Measurements from ENCODE around the gene CENPVL1. TPM values are rescaled to one million over a fixed set of nuclear protein-coding genes. Genes with fewer than 3 reads are reported as not detected.
"Not testable (repeated sequence)": the region's sequence is repeated elsewhere in the genome, so short reads cannot be mapped to it uniquely, and the experiment has no call there.

CENPVL1 gene
- polyA plus RNA-seq (2012; ENCODE audit: insufficient read depth, insufficient read length, low read depth): not detected

DNA sequence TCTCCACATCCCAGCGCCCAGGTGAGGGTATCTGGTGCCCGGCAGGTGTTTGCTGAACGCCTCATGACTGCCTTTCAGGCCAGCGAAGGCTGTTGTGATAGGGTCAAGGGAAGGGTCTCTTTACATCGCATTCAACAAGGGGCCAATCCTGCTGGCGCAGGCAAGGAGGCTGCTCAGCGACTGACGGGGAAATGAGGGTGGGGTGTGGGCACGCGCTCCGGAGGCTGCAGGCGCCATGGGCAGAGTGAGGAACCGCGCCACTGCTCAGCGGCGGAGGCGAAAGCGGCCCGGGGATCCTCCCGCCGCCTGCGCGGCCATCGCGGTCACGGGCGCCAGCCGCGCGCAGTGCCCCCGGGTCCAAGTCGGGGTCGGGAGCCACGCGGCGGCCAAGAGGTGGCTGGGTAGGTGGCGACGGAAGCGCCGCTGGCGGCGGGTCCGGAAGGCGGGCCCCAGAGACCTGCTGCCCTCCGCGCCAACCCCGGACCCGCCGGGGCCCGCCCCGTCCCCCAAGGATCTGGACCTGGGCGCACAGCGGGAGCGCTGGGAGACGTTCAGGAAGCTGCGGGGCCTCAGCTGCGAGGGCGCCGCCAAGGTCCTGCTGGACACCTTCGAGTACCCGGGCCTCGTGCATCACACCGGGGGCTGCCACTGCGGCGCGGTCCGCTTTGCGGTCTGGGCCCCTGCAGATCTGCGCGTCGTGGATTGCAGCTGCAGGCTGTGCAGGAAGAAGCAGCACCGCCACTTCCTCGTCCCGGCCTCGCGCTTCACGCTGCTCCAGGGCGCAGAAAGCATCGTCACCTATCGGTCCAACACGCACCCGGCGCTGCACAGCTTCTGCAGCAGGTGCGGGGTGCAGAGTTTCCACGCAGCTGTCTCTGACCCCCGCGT lies at the start of gene CENPVL1:
TSS of gene CENPVL1 (plus strand) at position 236 of the 888 bp plus-strand sequence. CDS start at position 236, 0 bp downstream.
- not testable (repeated sequence) for H3K27me3 ChIP-seq; H3K4me3 ChIP-seq (ENCODE audit: low read depth, low read length); H3K9me3 ChIP-seq; DNase-seq; H3K36me3 ChIP-seq; H3K4me1 ChIP-seq

- DNase-seq: no peak
- no peak for TF ChIP-seq CTCF (IDR thresholded peaks at IDR 0.05; ENCODE audit: low read depth, low read length)
- no peak overlapping the region for H3K4me3 ChIP-seq (ENCODE audit: low read depth, low read length)
- no peaks in the 10 kb centered on the region for H3K36me3 ChIP-seq
- no peaks in the 10 kb centered on the region for H3K27me3 ChIP-seq
- no peaks in the 10 kb centered on the region for H3K9me3 ChIP-seq
- no peaks in the 10 kb centered on the region for H3K4me1 ChIP-seq
Measured at GRCh38 chrX:51665981-51666380, 44.3 kb upstream of the CENPVL1 start.

- H3K36me3 ChIP-seq; H3K4me1 ChIP-seq; H3K9me3 ChIP-seq; H3K27me3 ChIP-seq; DNase-seq; H3K4me3 ChIP-seq (ENCODE audit: low read depth, low read length): not testable (repeated sequence)
Measured at GRCh38 chrX:51679689-51680433, 30.5 kb upstream of the CENPVL1 start.

DNA sequence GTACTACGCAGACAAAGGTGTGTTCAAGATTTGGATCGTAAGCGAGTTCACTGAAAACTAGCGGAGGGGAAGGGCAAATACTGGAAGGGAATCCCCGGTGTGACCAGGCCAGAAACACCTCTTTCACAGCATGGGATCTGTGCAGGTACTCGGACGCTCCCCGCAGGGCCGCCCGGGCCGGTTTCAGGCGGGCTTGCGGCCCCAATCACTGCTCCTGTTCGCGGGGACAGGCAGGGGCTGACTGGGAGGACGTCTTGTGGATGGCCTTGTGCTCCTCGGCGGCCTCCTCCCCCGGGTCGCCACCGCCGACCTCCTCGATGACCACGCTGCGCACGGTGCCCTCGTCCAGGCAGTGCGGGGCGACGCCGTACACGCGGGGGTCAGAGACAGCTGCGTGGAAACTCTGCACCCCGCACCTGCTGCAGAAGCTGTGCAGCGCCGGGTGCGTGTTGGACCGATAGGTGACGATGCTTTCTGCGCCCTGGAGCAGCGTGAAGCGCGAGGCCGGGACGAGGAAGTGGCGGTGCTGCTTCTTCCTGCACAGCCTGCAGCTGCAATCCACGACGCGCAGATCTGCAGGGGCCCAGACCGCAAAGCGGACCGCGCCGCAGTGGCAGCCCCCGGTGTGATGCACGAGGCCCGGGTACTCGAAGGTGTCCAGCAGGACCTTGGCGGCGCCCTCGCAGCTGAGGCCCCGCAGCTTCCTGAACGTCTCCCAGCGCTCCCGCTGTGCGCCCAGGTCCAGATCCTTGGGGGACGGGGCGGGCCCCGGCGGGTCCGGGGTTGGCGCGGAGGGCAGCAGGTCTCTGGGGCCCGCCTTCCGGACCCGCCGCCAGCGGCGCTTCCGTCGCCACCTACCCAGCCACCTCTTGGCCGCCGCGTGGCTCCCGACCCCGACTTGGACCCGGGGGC lies 28.2 kb upstream of the CENPVL1 start:
- not testable (repeated sequence) for DNase-seq; H3K36me3 ChIP-seq; H3K27me3 ChIP-seq; H3K9me3 ChIP-seq; H3K4me1 ChIP-seq; H3K4me3 ChIP-seq (ENCODE audit: low read depth, low read length)

- DNase-seq; H3K4me3 ChIP-seq (ENCODE audit: low read depth, low read length); H3K36me3 ChIP-seq; H3K9me3 ChIP-seq; H3K4me1 ChIP-seq; H3K27me3 ChIP-seq: not testable (repeated sequence)
Measured at GRCh38 chrX:51682720-51683062, 27.6 kb upstream of the CENPVL1 start, which contains the start of gene CENPVL2. TSS of gene CENPVL2 (minus strand) at chrX:51682831. CDS start at chrX:51682831, 0 bp downstream.

GRCh38 chrX:51694254-51694653 lies 16.1 kb upstream of the CENPVL1 start:
- DNase-seq: no peak
- Histone ChIP-seq H3K4me3 (ENCODE audit: low read depth, low read length) (no peak overlapping the region), H3K27me3 (no peaks in the 10 kb centered on the region)

DNA sequence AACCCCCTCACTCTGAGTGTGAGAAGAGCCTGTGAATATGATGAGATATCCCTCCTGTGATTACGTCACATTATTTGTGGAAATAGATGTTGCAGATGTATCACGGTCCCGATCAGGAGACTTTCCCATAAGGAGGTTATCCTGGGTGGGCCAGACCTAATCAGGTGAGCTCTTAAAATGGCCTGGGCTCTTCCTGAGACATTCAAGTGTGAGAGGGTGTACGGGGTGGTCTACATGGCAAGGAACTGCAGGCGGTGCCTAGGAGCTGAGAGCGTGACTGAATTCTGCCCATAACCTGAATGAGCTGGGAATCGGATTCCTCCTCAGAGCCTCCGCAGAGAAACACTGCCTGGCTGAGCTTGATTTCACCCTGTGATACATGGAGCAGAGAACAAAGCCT lies 12.9 kb upstream of the CENPVL1 start:
- Histone ChIP-seq H3K27me3 (no peaks in the 10 kb centered on the region), H3K9me3 (no peaks in the 10 kb centered on the region), H3K36me3 (no peaks in the 10 kb centered on the region), H3K4me3 (ENCODE audit: low read depth, low read length) (no peak overlapping the region), H3K4me1 (no peaks in the 10 kb centered on the region)
- no peak for TF ChIP-seq CTCF (IDR thresholded peaks at IDR 0.05; ENCODE audit: low read depth, low read length)
- no peak for DNase-seq

More at GRCh38 chrX:51694254-51694653, 16.1 kb upstream of the CENPVL1 start:
- TF ChIP-seq CTCF (IDR thresholded peaks at IDR 0.05; ENCODE audit: low read depth, low read length): no peak
- Histone ChIP-seq H3K9me3 (no peaks in the 10 kb centered on the region), H3K36me3 (no peaks in the 10 kb centered on the region), H3K4me1 (no peaks in the 10 kb centered on the region)

DNA sequence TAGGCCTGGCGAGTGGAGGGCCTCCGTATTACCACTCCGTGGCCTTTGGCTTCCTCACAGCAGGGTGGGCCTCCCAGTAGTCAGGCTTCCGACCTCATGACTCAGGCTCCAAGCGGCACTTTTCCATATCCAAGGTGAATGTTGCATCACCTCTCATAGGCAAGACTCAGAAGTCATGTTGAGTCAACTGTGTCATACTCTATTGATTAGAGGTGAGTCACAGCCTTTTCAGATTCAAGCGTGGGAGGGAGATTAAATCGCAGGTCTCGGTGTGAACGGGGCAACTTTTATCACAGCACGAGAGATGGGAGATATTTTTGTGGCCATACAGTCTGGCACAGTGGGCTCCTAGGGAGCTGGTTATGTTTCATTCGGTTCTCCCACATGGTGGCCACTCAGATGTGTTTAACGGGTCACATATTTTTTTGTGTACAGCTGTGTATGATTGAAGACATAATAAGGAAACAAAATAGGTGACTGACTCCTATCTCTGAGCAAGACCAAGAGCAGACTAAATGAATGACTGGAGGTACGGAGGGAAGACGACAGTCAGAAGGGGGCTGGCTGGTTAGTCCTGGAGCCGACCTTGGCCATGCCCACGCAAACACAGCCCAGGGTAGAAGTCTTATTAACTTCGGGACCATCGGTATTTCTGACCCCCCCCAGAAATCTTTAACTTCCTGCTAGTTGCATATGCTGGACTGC lies 2.8 kb downstream of the CENPVL1 start:
- H3K9me3 ChIP-seq; H3K36me3 ChIP-seq; DNase-seq; H3K4me3 ChIP-seq (ENCODE audit: low read depth, low read length); H3K4me1 ChIP-seq; H3K27me3 ChIP-seq: not testable (repeated sequence)
